ENCODE results near the gene PRKRIP1.

PRKRIP1 gene

GRCh38 chr7:102436118-102436517 is 40.0 kb downstream of the PRKRIP1 start:
- ChIA-PET POLR2A (no interaction called here), CTCF (no interaction called here)
- no peak overlapping the region for H3K4me3 ChIP-seq (ENCODE audit: low read depth, low read length)
- no peak for TF ChIP-seq CTCF (IDR thresholded peaks at IDR 0.05; ENCODE audit: insufficient read depth, low read length, missing control alignments)
- DNase-seq (ENCODE audit: low read depth, low spot score): no peak

GRCh38 chr7:102439963-102440795 is 44.0 kb downstream of the PRKRIP1 start:
- ChIA-PET CTCF (interaction anchor here (0.7 to 2.3 kb wide), 3 partner anchors 12 to 27 kb away, joined by 3 to 6 read pairs (median 6); partner anchors contain the start of gene ALKBH4), POLR2A (no interaction called here)
- no peak overlapping the region for H3K4me3 ChIP-seq (ENCODE audit: low read depth, low read length)
- DNase-seq (ENCODE audit: low read depth, low spot score): no peak
- TF ChIP-seq CTCF (IDR thresholded peaks at IDR 0.05; ENCODE audit: insufficient read depth, low read length, missing control alignments): no peak

- no peak overlapping the region for H3K4me3 ChIP-seq (ENCODE audit: low read depth, low read length)
- CTCF ChIA-PET: interaction anchor here (1.8 kb wide), 1 partner anchor 22 kb away, joined by 7 read pairs; no protein-coding TSS in a partner anchor
- POLR2A ChIA-PET: no interaction called here
- no peak for DNase-seq (ENCODE audit: low read depth, low spot score)
- TF ChIP-seq CTCF (IDR thresholded peaks at IDR 0.05; ENCODE audit: insufficient read depth, low read length, missing control alignments): no peak
Measured at GRCh38 chr7:102444961-102445673, 49.0 kb downstream of the PRKRIP1 start.

GRCh38 chr7:102445674-102446071 is 49.5 kb downstream of the PRKRIP1 start:
- no peak for DNase-seq (ENCODE audit: low read depth, low spot score)
- CTCF ChIA-PET: interaction anchor here (1.8 kb wide), 1 partner anchor 22 kb away, joined by 7 read pairs; no protein-coding TSS in a partner anchor
- no peak overlapping the region for H3K4me3 ChIP-seq (ENCODE audit: low read depth, low read length)
- POLR2A ChIA-PET: no interaction called here
- no peak for TF ChIP-seq CTCF (IDR thresholded peaks at IDR 0.05; ENCODE audit: insufficient read depth, low read length, missing control alignments)

GRCh38 chr7:102446387-102447156 is 50.4 kb downstream of the PRKRIP1 start:
- ChIA-PET CTCF (no interaction called here), POLR2A (no interaction called here)
- H3K4me3 ChIP-seq (ENCODE audit: low read depth, low read length): no peak overlapping the region

More at GRCh38 chr7:102446387-102447156, 50.4 kb downstream of the PRKRIP1 start:
- DNase-seq (ENCODE audit: low read depth, low spot score): no peak
- no peak for TF ChIP-seq CTCF (IDR thresholded peaks at IDR 0.05; ENCODE audit: insufficient read depth, low read length, missing control alignments)

Measured in AG04449 (cell line).